Ovary (tissue), 3 donors: Measurements from ENCODE around the gene CHN2.

Experiments
- CTCF ChIP-seq, 3 donors: fragments of 450-650 bp in 2 of 3; fragments of 200-600 bp in 1 of 3; IDR thresholded peaks; one replicate each; pipeline versions ENCODE4 v1.5.1 to v1.8.0; 2016 to 2022; ENCODE audit warnings: antibody characterized with exemption in 3 of 3, mild to moderate bottlenecking in 1 of 3
- EP300 ChIP-seq: sonication (generic); formaldehyde crosslinking; IDR thresholded peaks from one replicate; pipeline ENCODE4 v1.6.1; 2017; ENCODE audit warnings: antibody characterized with exemption
- donor health status: DM: no; HTN: no; CAD: no.

DNA sequence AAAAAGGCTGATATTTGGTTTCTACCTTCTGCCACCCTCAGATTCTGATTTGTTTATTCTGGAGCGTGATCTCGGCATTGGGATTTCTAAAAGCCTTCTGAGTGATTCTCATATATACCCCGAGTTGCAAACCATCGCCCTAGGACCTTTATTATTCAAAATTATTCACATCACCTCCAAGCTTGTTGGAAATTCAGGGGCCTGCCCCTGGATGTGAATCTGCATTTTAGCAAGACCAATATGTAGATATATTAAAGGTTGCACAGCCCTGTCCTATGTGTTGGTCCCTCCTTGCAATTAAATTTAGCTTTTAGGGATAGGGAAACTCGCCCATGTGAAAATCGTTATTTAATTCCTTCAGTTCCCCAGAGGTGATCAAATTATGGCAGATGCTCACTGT is 9.0 kb upstream of the CHN2 start:
- TF ChIP-seq CTCF (IDR thresholded peaks at IDR 0.05) (no peak), EP300 (no peak)
